Cortex of kidney (tissue), 1 donor: ENCODE data around the gene MOB2.
"Not testable (repeated sequence)": the region's sequence is repeated elsewhere in the genome, so short reads cannot be mapped to it uniquely, and the experiment has no call there.

Source experiments
- DNase-seq: peaks from one replicate; lab custom pipeline; 2025; lab: John Stamatoyannopoulos, UW

The MOB2 gene

DNA sequence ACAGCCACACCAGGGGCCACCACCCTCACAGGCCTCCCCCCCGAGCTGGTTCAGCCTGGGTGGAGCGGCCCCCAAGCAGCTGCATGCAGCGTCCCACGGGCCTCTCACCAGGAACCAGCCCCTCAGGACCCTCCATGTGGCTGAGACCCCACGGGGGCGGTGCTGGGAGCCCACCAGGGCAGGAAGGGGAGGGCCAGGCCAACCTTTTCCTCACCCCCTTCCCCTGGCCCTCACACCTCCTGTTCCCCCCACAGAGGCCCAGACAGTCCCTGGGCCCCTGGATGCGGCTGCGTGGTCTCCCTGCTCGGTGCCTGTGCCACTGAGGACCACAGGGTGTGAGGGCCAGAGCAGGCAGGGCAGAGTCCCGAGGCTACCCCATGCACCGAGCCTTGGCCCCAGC, 46.5 kb downstream of the MOB2 start:
- DNase-seq: no peak

DNA sequence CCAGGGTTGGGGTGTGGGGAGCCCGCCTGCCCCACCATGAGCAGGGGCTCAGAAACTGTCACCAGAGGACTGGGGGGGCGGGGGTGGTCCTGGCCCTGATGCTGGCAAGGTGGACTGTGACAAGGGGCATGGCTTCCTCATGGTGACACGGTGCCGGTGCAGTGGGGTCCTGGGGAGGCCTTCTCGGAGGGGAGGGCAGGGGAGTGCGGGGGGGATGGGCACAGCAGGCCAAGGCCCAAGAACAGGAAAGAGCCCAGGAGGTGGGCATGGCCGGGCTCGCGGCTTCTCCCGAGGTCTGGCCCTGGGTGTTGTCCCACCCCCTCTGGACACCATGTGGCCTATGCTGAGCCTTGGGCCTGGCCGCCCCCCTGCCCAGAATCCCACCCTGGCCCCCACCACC, 47.2 kb downstream of the MOB2 start:
- no peak for DNase-seq

DNA sequence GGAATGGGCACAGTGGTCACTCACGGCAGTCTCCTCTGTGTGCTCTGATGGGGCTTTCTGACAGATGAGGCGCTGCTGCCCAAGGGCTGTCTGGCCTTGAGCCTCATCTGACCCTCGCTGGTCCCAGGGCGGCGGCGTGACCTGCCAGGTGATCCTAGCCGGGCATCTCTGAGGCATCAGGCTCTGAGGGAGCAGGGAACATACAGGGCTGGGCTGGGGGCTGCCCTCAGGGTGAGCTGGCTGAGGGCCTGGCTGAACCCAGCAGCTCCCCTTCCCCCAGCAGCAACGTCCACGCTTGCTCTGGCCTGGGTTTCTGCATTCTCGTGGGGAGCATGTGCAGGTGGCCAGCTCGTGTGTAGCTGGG, 47.6 kb downstream of the MOB2 start:
- no peak for DNase-seq

DNA sequence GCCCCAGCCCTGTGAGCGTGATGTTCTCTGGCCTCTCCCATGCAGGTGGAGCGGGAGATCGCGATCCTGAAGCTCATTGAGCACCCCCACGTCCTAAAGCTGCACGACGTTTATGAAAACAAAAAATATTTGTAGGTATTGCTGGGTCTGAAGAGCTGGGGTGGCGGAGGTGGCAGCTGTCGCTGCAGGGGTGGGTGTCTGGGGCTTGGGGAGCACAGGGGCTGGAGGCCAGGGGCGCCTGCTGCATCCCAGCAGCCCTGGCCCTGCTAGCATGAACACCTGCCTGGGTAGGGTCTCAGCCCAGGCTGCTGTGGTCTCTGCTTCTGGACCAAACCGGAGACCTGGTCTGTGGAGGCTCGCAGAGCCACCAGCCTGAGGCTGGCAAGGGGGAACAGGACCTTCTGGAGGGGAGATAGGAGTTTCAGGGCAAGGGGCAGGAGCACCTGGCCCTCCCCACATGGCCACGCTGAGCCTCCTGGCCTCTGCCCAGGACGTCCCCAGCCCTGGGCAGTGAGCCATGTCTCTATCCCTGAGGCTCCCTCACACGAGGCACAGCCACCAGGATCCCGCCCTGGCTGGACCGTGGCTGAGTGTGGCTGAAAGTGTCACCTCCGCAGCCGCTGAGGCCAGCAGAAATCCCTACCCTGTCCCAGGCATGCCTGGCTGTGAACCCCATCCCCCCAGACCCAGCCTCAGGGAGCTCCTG, 48.2 kb downstream of the MOB2 start:
- no peak for DNase-seq

DNA sequence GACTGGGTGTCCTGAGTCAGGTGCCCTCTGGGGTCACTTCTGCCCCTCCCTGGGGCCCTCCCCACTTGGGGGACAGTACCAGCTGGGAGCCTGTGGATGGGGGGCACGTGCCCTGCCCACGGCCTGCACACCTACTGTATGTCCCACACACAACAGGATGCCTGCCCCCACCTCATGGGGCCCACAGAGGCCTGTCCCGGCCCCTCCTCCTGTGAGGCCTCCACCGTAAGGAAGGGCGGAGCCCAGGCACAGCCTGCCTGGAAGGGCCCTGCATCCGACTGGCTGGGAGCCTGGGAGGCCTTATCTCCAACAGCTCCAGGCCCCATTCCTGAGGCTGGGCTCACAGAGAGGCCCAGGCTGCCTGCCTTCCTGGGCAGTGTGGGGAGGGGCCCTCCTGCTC, 49.1 kb downstream of the MOB2 start:
- no peak for DNase-seq

DNA sequence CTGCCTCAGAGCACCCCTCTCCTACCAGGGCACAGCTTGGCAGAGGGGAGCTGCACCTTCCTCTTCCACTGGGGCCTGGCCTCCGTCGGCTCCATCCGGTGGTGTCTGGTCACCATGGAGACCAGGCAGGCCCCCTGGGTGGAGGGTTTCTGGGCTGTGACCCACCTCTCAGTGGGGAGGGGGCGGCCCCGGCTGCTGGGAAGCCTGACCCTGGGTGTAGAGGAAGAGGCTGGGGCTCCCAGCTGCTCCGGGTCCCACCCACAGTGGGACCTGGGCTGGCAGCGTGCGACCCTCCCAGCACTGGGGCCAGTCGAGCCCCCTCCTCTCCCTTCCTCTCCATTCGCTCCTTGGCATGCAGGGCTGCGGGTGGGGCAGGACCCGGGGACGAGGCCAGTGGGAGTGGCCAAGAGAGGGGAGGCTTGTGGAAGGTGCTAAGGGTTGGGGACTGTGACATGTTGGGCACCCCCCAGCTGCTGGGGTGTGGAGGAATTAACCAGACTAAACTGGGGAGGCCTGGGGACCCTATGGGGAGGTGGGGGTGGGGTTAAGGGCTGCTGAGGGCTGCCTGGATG, 50.0 kb downstream of the MOB2 start:
- no peak for DNase-seq

DNA sequence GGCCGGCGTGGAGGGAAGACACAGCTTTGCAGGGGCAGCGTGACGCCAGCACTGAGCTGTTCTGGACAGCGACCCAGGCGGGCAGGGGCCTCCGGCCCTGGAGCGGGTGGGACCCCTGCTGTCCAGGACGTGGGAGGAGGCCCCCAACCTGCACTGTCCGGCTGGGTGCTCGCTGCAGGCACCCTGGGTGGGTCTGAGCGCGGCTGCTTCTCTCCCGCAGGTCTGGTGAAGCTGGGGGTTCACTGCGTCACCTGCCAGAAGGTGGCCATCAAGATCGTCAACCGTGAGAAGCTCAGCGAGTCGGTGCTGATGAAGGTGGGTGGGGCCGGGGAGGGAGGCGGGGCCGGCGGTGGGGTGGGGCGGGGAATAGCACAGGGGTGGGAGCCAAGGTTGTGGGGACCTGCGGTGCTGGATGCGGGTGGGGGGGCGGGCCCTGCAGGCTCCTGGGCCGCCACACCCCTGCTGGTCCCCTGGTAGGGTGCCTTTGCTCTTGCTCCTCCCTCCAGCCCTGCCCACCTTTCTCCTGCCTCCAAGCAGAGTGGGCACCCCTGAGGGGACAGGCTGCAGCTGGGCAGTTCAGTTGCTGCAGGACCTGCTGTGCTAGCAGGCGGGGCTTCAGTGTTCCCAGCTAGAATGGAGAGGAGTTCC, 50.6 kb downstream of the MOB2 start:
- no peak for DNase-seq

DNA sequence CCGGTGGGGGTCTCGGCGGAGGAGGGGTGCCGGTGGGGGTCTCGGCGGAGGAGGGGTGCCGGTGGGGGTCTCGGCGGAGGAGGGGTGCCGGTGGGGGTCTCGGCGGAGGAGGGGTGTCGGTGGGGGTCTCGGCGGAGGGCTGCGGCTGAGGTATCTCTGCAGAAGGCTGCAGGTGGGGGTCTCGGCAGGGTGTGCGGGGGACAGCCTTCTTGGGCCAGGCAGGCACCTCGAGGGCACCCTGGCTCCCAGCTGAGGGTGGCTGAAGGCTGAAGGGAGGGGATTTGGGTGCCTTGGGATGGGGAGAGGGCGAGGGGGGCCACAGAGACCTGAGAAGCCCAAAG, 51.1 kb downstream of the MOB2 start:
- not testable (repeated sequence) for DNase-seq

DNA sequence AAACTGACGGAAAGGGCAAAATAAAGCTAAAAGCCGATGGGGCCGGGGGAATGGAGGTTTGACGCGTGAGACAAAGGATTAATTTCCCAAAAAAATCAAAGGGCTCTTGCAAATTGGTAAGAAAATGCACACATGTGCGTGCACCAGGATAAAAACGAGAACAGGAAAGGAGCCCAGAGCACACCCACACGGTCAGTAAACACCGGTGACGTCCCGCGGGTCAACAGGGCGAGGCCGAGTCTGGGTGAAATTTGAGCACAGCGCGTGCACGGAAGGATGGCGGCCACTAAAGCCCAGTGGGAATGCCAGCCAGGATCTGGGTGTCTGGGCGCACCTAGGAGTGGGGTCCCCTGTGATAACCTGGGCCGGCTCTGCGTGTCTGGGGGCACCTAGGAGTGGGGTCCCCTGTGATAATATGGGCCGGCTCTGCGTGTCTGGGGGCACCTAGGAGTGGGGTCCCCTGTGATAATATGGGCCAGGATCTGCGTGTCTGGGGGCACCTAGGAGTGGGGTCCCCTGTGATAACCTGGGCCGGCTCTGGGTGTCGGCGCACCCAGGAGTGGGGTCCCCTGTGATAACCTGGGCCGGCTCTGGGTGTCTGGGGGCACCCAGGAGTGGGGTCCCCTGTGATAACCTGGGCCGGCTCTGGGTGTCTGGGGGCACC, 52.5 kb downstream of the MOB2 start:
- DNase-seq: no peak

DNA sequence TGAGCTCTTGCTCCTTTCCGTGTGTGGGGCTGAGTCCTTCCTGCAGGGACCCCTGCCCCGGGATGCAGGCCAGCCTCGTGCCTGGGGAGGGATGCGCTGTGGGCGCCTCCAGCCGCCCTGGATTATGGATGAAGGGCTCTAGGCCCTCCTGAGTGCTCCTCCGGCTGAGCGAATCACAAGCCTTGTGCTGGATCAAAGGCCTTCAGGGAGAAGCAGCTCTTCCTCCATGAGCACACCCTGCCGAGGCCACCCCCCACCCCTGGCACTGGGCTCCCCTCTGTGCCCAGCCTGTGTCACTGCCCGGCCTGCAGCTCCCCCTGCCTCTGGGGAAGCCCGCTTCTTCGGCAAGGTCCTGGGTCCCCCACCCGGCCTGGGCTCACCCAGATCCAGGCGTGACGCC, 53.0 kb downstream of the MOB2 start:
- DNase-seq: no peak

DNA sequence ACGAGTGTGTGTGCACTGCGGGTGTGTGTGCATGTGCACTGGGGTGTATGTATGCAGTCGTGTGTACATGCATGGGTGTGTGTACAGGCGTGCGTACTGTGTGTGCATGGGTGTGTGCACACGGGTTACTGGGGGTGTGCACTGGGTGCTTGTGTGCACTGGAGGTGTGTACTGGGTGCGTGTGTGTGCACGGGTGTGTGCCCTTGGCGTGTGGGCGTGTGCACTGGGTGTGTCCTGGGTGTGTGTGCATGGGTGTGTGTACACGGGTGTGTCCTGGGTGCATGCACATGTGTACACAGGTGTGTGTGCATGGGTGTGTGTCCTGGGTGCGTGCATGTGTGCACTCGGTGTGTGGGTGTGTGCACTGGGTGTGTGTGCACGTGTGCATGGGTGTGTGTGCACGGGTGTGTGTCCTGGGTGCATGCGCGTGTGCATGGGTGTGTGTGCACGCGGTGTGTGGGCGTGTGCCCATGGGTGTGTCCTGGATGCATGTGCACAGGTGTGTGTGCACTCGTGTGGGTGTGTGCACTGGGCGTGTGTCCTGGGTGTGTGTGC, 57.7 kb downstream of the MOB2 start:
- no peak for DNase-seq

DNA sequence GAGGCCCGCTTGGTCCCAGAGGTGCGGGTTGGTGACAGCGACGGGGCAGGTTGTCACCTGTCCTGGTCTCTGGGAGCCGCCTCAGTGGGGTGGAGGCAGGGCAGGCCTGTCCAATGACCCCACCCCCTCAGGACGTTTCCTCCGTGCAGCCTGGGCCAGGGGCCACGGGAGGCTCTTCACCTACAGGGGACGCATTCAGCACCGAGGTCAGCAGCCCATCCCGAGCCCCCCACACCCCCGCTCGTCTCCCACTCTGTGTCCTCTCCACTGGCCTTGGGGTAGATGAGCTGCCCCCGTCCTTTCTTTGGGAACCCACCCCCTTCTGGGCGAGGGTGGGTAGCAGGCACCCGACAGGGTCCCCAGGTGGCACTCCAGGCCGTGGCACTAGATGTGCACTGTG, 61.1 kb downstream of the MOB2 start:
- DNase-seq: no peak

DNA sequence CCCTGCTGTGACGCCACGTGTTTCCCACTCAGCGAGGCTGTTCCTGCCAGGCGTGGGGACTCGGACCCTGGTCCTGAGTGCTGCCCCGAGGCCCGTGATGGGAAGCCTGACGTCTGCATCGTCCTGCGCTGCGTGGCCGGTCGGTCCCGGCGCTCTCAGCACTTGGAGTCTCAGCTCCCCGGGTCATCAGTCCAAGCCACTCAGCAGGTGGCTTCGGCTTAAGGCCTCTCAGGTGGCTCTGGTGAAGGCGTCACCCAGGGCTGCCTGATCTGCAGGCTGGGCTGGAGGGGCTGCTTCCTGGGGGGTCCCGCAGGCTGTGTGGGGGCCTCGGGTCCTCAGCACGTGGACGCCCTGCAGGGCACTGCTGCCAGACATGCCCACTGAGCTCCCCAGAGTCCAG, 61.6 kb downstream of the MOB2 start:
- no peak for DNase-seq

DNA sequence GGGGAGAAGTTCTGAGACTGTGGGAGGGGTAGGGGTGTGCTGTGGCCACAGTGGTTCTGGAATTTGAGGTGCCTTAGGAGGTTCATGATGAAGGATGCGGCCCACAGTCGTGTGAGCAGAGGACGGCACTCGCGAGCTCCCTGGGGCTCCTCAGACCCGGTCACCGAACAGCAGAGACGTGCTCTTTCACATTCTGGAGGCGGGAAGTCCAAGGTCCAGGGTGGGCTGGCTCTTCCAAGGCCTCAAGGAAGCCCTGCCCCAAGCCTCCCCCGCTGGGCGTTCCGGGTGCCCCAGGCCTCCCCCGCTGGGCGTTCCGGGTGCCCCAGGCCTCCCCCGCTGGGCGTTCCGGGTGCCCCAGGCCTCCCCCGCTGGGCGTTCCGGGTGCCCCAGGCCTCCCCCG, 63.2 kb downstream of the MOB2 start:
- DNase-seq: not testable (repeated sequence)

DNA sequence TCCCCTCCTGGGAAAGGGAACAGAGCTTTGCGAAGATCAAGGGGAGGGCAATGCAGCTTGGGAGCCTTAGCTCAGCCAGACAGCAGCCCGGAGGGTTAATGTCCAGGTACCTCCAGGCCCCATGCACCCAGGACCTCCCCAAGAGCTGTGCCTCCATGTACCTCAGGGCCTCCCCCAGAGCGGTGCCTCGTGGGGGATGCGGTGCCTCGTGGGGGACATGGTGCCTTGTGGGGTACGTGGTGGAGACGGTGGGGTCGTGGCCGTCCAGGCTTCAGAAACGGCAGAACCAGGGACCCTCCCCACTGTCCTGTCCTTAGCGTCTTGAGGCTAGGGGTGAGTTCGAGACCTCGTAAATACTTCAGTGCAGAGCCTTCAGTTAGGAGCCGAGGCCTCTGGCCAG, 63.6 kb downstream of the MOB2 start:
- DNase-seq: no peak

DNA sequence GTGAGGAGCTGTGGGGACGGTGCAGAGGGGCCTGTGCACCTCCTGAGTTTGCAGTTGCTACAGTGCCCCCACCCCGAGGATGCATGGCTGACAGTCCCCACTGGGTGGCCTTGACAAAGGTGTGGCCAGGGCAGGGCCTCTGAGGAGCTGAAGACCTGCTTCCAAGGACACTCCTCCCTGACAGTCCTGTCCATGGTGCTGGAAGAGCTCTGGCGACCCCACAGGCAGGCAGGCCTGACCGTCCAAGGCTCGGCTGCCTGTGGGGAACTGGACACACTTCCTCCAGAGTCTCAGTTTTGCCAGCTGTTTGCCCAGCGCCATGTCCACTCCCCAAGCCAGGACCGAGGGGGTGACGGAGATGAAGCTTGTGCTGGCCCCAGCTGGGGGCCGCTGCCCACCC, 64.1 kb downstream of the MOB2 start:
- DNase-seq: no peak

DNA sequence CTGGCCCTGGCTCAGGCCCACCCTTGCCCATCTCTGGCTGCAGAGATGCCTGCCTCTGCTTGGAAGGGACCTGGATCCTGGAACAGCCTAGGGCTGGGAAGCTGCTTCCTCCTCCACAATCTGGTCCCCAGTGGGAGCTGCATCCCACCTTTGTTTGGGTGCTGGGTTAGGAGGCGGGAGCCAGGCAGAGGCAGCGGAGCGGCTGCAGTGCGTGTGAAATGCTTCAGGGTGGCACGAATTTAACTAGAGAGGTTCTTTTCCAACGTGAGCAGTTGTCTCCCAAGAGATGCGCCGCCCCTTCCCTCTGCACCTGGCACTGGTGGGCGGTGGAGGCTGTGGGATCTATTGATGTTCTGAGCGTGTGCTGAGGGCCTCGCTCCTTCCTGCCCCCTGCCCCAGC, 65.3 kb downstream of the MOB2 start:
- DNase-seq: no peak

DNA sequence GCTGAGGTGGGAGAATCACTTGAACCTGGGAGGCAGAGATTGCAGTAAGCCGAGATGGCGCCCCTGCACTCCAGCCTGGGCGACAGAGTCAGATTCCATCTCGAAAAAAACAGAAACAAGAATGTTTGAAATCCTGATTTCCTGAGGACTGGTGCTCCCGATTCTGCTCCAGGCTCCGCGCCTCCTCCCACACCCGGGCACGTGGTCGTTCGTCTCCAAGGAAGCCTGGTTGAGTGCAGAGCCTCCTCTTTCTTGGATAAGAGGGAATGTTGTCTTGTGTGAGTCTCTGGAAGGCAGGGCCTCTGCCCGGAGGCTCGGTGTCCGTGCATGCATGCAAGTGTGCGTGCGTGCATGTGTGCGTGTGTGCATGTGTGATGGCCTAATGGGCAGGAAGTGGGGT, 66.8 kb downstream of the MOB2 start:
- DNase-seq: no peak
